G401 (cell line): ENCODE data around the gene PLXND1. TPM values are rescaled to one million over a fixed set of nuclear protein-coding genes. Genes with fewer than 3 reads are reported as not detected.

Experiments
- DNase-seq: peaks from one replicate; pipeline ENCODE4 v3.0.0-alpha.2; 2015; ENCODE audit warnings: low spot score
- in situ Hi-C: cut with HindIII; loops from 2 replicates; pipeline ENCODE4 v1.10.0; 2016; ENCODE audit warnings: low sequenced_read_pairs, mixed read lengths
- total RNA-seq: library from RNA; depleted of rRNA; stranded (reverse); fragments of >200 nt; shearing (Covaris generic); gene quantifications from 2 replicates; pipeline ENCODE4 v1.2.3, GENCODE V29; 2014

Gene PLXND1
- total RNA-seq, 1 experiment from 2014 or later, result 54.7 TPM

GRCh38 chr3:129540776-129541516, 65.5 kb downstream of the PLXND1 start:
- DNase-seq, result no peak
- in situ Hi-C loops, result no loop called here

GRCh38 chr3:129539206-129539605, 67.3 kb downstream of the PLXND1 start:
- in situ Hi-C loops, result no loop called here
- DNase-seq, result no peak

DNA sequence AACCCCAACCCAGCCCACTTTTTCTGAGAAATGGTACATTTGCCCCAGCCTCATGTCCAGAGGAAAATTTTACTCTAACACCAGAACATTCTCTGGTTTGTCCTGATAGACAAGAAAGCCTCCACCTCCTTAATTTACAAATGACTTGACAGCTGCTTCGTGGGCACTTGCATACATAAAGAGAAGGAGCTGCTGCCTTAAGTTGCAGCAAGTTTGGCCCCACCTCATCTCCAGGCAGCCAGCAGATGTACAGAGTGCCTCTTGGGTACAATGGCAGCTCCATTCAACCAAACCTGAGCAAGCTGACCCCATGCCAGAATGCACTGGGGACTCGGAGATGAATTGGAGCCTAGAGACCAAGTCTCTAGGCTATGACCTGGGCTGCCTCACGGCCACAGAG, 69.7 kb downstream of the PLXND1 start:
- in situ Hi-C loops, result no loop called here
- DNase-seq, result no peak

- no peak for DNase-seq
- in situ Hi-C loops, result no loop called here
These were observed 70.2 kb downstream of the PLXND1 start for GRCh38 chr3:129536374-129536667.

GRCh38 chr3:129535075-129535474, 71.4 kb downstream of the PLXND1 start:
- in situ Hi-C loops, result no loop called here
- DNase-seq, result no peak

DNA sequence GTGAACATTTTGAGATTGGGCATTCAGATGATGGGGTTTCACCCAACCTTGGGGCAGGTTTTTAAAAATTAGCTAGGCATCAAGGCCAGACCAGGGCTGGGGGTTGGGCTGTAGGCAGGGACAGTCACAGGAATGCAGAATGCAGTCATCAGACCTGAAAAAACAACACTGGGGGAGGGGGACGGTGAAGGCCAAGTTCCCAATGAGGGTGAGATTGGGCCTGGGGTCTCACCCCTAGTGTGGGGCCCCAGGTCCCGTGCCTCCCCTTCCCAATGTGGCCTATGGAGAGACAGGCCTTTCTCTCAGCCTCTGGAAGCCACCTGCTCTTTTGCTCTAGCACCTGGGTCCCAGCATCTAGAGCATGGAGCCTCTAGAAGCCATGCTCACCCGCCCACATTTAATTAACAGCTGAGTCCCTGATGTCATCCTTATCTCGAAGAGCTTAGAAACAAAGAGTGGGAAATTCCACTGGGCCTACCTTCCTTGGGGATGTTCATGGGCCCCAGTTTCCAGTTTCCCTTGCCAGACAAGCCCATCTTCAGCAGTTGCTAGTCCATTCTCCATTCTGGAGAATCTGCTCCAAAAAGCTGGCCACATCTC, 71.9 kb downstream of the PLXND1 start:
- no peak for DNase-seq
- in situ Hi-C loops, result no loop called here

DNA sequence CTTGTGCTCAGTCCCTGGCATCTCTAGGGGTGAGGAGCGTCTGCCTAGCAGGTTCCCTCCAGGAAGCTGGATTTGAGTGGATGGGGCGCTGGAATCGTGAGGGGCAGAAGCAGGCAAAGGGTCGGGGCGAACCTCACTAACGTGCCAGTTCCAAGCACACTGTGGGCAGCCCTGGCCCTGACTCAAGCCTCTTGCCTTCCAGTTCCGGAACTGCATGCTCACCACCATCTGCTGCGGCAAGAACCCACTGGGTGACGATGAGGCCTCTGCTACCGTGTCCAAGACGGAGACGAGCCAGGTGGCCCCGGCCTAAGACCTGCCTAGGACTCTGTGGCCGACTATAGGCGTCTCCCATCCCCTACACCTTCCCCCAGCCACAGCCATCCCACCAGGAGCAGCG, 73.1 kb downstream of the PLXND1 start:
- in situ Hi-C loops, result no loop called here
- DNase-seq, result no peak

- in situ Hi-C loops, result no loop called here
- DNase-seq, result no peak
These were observed 74.2 kb downstream of the PLXND1 start for GRCh38 chr3:129532261-129532660.

- in situ Hi-C loops, result no loop called here
- DNase-seq, result no peak
These were observed 74.8 kb downstream of the PLXND1 start for GRCh38 chr3:129531699-129532098.

GRCh38 chr3:129530821-129531220, 75.7 kb downstream of the PLXND1 start:
- in situ Hi-C loops, result no loop called here
- no peak for DNase-seq

DNA sequence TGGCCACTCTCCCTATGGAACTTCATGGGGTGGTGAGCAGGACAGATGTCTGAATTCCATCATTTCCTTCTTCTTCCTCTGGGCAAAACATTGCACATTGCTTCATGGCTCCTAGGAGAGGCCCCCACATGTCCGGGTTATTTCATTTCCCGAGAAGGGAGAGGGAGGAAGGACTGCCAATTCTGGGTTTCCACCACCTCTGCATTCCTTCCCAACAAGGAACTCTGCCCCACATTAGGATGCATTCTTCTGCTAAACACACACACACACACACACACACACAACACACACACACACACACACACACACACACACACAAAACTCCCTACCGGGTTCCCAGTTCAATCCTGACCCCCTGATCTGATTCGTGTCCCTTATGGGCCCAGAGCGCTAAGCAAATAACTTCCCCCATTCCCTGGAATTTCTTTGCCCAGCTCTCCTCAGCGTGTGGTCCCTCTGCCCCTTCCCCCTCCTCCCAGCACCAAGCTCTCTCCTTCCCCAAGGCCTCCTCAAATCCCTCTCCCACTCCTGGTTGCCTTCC, 76.2 kb downstream of the PLXND1 start:
- in situ Hi-C loops, result no loop called here

GRCh38 chr3:129529436-129530210, 76.9 kb downstream of the PLXND1 start:
- in situ Hi-C loops, result no loop called here
- no peak for DNase-seq

More for the DNA sequence above, 76.2 kb downstream of the PLXND1 start:
- no peak for DNase-seq

DNA sequence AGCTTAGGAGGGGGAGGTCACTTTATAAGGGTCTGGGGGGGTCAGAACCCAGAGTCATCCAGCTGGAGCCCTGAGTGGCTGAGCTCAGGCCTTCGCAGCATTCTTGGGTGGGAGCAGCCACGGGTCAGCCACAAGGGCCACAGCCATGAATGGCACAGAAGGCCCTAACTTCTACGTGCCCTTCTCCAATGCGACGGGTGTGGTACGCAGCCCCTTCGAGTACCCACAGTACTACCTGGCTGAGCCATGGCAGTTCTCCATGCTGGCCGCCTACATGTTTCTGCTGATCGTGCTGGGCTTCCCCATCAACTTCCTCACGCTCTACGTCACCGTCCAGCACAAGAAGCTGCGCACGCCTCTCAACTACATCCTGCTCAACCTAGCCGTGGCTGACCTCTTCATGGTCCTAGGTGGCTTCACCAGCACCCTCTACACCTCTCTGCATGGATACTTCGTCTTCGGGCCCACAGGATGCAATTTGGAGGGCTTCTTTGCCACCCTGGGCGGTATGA, 77.8 kb downstream of the PLXND1 start, which contains the start of gene RHO:
Gene RHO (plus strand): TSS at position 51 of the 512 bp plus-strand sequence. CDS start 95 bp downstream, at position 146.
- DNase-seq, result no peak
- in situ Hi-C loops, result no loop called here

DNA sequence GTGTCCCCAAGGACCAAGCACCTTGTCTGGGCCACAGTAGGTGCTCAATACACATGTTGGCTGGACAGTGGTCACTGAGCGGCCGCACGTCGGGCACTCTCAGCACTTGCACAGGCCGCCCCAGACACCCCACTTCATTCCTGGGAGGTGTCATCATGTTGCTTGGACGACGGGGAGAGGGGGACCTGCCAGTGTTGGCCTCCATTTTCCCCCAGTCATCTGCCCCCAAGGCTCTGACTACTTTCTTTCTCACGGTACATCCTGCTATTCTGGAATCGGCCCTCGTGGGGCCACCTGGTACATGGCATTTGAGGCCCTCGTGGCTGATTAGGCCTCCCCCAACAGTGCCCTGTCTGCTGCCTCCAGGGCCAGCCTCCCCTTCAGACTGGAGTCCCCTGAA, 79.2 kb downstream of the PLXND1 start:
- in situ Hi-C loops, result no loop called here
- no peak for DNase-seq

DNA sequence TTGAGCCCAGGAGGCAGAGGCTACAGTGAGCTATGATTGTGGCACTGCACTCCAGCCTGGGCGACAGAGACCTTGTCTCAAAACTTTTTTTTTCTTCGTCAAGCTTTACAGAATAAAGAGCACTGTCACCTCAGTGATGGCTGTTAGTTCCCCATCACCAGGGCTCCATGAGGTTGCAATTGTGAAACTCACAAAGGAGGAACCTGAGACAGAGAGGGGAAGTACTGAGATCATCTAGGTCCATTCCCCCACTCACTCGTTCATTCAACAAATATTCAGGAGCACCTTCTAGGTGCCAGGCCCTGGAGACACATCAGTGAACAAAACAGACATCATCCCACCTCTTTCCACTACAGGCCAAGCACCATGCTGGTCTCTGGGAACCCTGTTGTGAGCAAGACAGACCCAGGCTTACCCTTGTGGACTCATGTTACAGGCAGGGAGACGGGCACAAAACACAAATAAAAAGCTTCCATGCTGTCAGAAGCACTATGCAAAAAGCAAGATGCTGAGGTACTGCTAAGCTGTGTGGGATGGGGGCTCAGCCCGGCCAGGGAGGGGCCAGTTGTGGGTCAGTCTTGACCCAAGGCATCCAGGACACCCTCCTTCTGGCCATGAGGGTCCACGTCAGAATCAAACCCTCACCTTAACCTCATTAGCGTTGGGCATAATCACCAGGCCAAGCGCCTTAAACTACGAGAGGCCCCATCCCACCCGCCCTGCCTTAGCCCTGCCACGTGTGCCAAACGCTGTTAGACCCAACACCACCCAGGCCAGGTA, 80.2 kb downstream of the PLXND1 start:
- DNase-seq, result no peak
- in situ Hi-C loops, result no loop called here

GRCh38 chr3:129525341-129525968, 81.0 kb downstream of the PLXND1 start:
- in situ Hi-C loops, result no loop called here
- no peak for DNase-seq

- in situ Hi-C loops, result no loop called here
- no peak for DNase-seq
These were observed 82.4 kb downstream of the PLXND1 start for GRCh38 chr3:129524081-129524480.

DNA sequence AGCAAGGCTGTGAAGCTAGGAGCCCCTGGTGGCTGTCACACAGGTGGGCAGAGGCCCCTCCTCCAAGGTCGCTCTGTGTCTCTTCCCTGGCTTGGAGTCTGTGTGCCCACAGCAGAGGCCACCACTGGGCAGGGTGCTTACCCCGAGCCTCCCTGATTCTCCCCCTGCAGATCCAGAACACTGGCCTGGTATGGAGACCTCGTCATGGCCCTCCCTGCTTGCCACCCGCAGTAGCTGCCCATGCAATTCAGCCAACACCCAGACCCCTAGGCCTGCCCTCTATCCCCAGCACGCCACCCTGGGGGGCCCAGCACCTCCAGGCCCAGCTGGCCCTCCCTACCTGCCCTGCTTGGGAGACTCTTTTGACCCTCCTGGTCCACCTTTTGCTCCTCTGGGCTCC, 83.5 kb downstream of the PLXND1 start:
- DNase-seq, result no peak
- in situ Hi-C loops, result no loop called here

GRCh38 chr3:129521611-129522010, 84.9 kb downstream of the PLXND1 start:
- in situ Hi-C loops, result no loop called here
- DNase-seq, result no peak
